Right renal cortex interstitium (tissue), 3 donors: ENCODE results near the gene NOTO. TPM values are rescaled to one million over a fixed set of nuclear protein-coding genes. Genes with fewer than 3 reads are reported as not detected.
"Not testable (repeated sequence)": the region's sequence is repeated elsewhere in the genome, so short reads cannot be mapped to it uniquely, and the experiment has no call there.

Experiments
- DNase-seq, 3 donors: peaks; one replicate each; pipeline ENCODE4 v3.0.0-alpha.2; 2013; ENCODE audit warnings: low read depth in 3 of 3, low spot score in 2 of 3
- polyA plus RNA-seq, 3 donors: library from polyadenylated mRNA; unstranded; fragments of 120-200 nt; gene quantifications; one replicate each; pipeline ENCODE4 v1.2.1, GENCODE V29; 2013; ENCODE audit not compliant: insufficient read length in 3 of 3

NOTO gene
- polyA plus RNA-seq, 3 donors: 0.04 TPM; not detected in 2

- DNase-seq: no peak
Observed at GRCh38 chr2:73197579-73197978, 4.8 kb upstream of the NOTO start.

- not testable (repeated sequence) for DNase-seq
Observed at GRCh38 chr2:73200281-73200680, 2.1 kb upstream of the NOTO start.

GRCh38 chr2:73203055-73203681 lies 794 bp downstream of the NOTO start:
- DNase-seq: no peak

GRCh38 chr2:73205611-73206010 lies 3.2 kb downstream of the NOTO start:
- no peak for DNase-seq

GRCh38 chr2:73208258-73208657 lies 5.9 kb downstream of the NOTO start:
- DNase-seq: no peak

GRCh38 chr2:73210019-73210418 lies 7.6 kb downstream of the NOTO start:
- DNase-seq: no peak

GRCh38 chr2:73210696-73211095 lies 8.3 kb downstream of the NOTO start:
- DNase-seq: no peak

- no peak for DNase-seq
Observed at GRCh38 chr2:73212098-73212447, 9.7 kb downstream of the NOTO start.

GRCh38 chr2:73212448-73213176 lies 10.2 kb downstream of the NOTO start:
- no peak for DNase-seq

- DNase-seq: peak in 1 of 3 donors; percentile 69
Observed at GRCh38 chr2:73214120-73215035, 12.0 kb downstream of the NOTO start, which contains the start of gene SMYD5. Gene SMYD5, plus strand, starts transcription at chr2:73214245. Its CDS starts 22 bp downstream, at chr2:73214267.

GRCh38 chr2:73215254-73215653 lies 12.9 kb downstream of the NOTO start:
- DNase-seq: no peak

- DNase-seq: no peak
Observed at GRCh38 chr2:73217160-73217559, 14.8 kb downstream of the NOTO start.

- DNase-seq: no peak
Observed at GRCh38 chr2:73217826-73218225, 15.5 kb downstream of the NOTO start.

GRCh38 chr2:73218298-73218697 lies 15.9 kb downstream of the NOTO start:
- no peak for DNase-seq

- DNase-seq: no peak
Observed at GRCh38 chr2:73223821-73224220, 21.4 kb downstream of the NOTO start.

GRCh38 chr2:73225513-73226360 lies 23.4 kb downstream of the NOTO start:
- DNase-seq: no peak

- DNase-seq: no peak
Observed at GRCh38 chr2:73227086-73227485, 24.7 kb downstream of the NOTO start.

- DNase-seq: no peak
Observed at GRCh38 chr2:73228631-73229030, 26.3 kb downstream of the NOTO start.

GRCh38 chr2:73232403-73233153 lies 30.2 kb downstream of the NOTO start:
- no peak for DNase-seq
